ENCODE results near the gene FOXN3.

The FOXN3 gene

GRCh38 chr14:89430391-89431236 lies 13.6 kb upstream of the FOXN3 start:
- peak; percentile 52 for DNase-seq

GRCh38 chr14:89429199-89430181 lies 12.5 kb upstream of the FOXN3 start:
- peak; percentile 70 for DNase-seq

DNA sequence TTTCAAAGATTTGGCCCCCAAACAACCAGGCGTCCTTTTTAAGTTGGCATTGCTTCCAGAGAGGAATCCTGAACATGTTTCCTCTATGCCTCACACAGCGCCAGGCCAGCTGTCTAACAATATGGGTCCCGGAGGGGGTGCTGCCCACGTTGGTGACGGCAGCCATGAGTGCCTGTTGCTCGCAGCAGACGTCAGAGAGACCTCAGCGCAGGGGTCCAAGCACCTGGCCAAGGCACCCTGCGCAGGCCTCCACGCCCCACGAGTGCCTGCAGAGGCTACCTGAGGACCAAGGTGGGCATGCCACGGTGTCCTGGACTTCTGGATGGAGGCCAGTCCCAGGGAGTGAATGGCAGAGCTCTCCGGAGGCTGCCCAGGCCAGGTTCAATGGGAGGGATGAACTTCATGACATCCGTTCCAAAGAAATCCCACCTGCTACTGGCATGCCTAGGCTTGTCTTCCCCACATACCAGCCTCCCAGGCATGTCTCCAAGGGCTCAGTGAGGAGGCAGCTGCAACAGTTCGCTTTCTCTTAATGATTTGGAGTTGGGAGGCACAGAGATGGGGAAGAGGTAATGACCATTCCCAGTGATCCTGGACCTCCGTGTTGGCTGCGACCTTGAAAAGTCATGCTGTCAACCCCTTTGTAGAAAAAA lies 11.6 kb upstream of the FOXN3 start:
- no peak for DNase-seq

DNA sequence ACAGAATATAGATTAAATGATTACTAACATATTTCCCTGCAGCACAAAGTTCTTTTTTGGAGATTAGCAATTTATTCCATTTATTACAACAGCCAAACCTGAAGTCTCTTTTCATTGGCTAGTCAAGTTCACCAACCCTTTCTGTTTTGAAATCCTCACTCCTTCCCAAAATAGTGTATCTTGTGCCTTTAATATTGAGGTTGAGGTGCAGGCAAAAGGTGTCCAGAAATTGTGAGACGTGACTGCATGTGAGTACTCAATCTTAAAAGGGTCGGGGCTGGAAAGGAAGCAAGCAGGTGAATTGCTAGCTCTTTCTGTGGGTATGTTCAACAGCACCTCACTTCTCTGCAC lies 11.1 kb upstream of the FOXN3 start:
- DNase-seq = no peak

GRCh38 chr14:89427426-89428172 lies 10.6 kb upstream of the FOXN3 start:
- DNase-seq = no peak

DNA sequence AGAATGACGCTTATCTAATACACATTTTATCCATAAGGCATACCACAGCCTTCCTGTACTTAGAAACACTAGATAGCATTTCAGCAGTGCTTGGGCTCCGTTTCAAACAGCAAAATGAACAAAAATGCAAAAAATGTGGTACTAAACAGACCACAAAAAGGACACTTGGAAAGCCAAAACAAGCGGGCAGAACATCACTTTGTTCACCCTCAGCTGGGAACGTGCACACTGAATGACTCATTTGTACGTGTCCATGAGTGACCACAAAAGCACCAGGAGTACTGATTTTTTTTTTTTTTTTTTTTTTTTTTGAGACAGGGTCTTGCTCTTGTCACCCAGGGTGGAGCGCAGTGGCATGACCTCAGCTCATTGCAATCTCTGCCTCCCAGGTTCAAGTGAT lies 8.9 kb upstream of the FOXN3 start:
- no peak for DNase-seq

GRCh38 chr14:89424241-89424640 lies 7.2 kb upstream of the FOXN3 start:
- DNase-seq = no peak

DNA sequence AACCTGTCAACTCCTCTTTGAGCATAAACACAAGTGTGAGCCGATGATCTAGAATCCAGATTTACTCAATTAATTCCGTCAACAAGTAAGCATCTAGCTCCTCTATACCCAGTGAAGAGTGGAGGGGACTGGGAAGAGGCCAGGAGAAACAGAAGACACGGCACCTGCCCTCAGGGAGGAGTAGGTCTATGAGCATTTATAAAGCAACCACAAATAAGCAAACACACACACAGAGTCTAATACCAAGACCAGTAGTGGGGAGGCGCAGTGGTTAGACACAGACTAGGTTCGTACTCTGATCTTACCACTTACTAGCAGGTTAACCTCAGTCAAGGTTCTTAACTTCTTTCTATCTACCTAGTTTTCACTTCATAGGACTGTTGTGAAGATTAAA lies 5.9 kb upstream of the FOXN3 start:
- DNase-seq = peak; percentile 13

DNA sequence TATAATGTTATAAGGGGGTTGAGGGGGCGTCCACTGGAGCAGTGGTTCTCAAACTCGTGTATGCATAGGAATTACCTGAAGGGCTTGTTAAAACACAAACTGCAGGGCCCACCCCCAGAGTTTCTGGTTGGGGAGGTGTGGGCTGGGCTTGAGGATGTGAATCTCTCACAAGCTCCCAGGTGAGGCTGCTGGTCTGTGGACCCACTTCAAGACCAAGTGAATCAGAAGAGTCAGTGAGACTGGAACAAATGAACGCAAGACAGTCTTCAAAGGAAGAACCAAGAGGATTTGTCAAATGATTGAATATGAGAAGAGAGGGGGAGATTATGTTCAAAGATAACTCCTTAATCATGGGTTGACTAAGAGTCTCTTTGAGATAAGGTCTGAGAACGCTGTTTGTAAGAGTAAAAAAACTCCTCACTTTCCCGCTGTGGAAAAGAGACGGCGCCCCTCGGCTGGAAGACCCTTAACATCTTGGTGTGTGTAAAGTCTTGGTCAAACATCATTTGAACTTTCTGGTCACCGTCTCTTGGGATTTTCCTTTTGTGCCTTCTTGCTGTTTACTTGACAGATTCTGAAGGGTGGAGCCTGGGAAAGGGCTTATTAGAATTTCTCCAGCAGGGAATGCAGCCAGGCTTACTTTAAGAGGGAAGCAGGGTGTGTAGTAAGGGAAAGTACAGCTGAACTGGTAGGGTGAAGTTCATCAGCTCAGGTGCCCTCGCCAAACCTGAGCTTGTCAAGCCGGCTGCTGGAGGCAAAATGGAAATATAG lies 5.3 kb upstream of the FOXN3 start:
- DNase-seq = peak; percentile 62

- no peak for DNase-seq
These were observed 3.5 kb upstream of the FOXN3 start for GRCh38 chr14:89420502-89420901.

DNA sequence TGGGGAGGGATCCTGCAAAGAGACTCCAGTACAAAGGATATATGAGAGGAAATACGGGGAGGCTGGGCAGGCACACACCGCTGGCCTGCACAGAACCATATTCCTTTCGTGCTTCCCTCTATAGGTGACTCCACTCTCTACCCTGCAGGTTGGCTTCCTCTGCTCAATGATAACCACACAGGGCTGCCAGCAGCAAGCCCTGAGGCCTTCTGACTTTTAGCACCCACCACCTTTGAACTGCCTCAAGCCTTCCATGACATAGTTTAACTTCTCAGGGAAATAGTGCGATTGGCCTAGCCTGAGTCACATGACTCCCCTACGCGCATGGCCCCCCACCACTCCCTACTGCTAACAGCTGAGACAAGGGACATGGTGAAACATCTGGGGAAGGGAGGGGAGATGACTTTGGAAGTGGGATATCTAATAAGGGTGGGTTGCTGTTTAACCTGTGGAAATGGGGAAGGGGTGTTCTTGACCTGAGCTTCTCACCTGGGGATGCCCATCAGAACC lies 3.0 kb upstream of the FOXN3 start:
- no peak for DNase-seq

GRCh38 chr14:89418976-89419375 lies 1.9 kb upstream of the FOXN3 start:
- no peak for DNase-seq

GRCh38 chr14:89418452-89418851 lies 1.4 kb upstream of the FOXN3 start:
- DNase-seq = no peak

DNA sequence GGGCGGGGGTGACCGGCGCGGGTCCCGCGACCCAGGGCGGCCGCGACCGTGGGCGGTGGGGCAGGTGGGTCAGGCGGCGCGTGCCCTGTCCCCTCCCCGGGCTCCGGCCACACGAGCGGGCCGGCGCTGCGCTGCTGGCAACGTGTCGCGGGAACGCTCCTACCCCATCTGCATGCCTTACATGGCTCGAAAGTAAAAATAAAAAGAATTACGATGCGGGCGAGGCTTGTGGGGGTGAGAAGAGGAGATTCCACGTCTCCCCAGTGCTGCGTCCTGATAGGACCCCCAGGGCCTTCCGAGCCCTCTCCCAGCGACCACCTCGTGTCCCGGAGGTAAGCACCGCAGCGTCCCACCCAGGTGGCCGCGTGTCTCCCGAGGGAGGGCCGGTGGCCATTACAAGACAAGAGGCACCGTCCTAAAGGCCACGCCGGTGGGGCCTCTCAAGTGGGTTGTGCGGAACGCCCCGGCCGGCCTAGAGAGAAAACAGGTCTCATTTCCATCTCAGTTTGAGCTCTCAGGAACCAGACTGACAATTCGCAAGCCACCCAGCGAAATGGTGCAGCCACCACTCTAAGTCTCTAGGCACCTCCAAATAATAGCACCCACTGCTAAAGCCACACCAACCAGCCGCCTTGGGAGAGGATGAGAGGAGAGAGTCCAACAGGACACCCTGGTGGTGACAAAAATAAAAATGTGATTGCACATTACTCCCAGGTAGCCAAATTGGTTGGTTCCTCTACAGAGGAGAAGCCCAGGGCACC lies 612 bp upstream of the FOXN3 start:
- peak; percentile 60 for DNase-seq

- peak; percentile 99 for DNase-seq
These were observed 734 bp downstream of the FOXN3 start for GRCh38 chr14:89416002-89416995.

DNA sequence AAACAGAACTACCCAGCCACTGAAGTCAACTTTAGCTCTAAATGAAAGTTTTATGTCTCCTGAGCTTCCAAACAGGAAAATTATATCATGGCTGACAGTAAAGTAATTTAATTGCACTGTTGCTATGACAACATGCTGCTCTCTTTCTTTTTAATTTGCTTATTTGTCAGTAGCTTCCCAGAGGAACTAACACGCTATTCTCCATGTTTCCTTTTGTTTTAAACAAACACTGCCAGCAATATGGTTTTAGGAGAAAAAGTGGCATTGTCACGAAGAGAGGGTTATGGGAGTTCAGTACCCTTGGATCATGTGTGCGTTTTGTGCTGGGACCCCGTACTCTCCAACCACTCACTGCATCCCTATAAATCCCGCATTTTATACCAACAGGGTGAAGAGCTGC lies 1.9 kb downstream of the FOXN3 start:
- DNase-seq = no peak

DNA sequence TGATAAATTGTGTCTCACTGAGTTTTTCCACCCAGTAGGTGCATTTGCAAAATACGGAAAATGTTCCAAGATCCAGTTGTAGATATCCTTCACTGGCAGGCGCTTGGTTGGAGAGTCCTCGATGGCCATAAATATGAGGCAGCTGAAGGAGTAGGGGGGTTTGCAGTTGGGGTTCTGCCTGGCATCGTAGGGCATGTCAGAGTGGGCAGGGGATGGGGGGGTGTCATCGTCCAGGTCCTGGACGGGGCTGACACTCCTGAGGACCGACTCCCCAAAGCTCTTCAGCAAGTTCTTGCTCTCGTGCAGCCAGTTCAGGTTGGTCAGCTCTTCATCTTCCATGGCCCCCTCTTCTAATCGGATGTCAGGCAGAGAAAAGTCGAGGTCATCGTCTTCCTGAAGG lies 5.1 kb downstream of the FOXN3 start:
- DNase-seq = no peak

GRCh38 chr14:89409961-89410360 lies 7.1 kb downstream of the FOXN3 start:
- no peak for DNase-seq

DNA sequence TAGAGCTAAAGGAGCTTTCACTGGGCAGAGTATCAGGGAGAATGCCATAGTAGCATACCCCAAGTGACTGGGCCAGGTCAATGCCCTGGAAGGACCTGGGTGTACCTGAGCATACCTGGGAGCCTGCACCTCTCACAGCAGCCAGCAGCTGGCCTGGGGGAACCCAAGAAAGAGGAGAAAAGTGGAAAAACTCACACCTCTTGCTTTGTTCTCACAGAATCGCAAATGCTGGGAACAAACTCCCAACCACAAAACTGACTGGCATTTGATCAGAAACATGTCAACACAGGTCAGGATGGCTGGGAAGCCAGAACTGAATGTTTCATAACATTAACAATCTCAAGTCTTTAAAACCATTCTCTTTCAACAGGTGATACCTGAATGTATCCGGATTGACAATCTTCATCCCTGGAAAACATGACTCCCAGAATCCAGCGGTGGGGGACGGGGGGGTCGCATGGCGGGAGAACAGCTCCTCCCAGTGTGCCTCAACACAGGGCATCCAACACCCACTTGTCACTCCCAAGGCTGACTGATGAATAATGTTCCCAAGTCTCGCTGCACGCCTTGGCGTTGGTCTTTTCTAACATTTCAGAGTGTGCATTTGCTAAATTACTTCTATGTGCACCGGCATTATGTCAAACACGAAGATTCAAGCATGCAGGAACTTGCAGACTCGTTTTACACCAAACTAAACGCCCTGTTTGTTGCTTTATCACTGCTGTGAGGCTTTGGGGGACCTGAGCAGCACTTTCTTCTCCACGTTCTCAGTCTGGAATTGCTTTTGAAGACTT lies 7.9 kb downstream of the FOXN3 start:
- no peak for DNase-seq
